ENCODE data around the gene FRS2.

Gene FRS2

DNA sequence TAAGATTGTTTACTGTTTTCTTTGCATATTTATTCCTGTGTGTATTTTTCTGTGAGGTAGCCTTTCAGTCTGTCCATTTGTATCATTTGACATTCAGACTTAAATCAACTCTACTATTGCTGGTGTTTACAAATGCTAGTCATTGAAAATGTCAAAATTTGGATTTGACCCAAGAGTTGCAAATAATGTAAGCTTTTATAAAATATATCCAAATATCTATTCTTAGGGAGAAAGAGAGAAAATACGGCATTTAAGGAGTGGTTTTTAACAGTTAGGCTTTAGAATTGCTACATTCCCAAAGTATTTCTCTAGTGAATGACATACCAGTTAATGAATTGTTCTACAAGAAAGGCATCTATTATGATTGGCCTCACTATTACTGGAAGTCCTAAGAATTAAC is 37.9 kb downstream of the FRS2 start:
- no peak for DNase-seq

DNA sequence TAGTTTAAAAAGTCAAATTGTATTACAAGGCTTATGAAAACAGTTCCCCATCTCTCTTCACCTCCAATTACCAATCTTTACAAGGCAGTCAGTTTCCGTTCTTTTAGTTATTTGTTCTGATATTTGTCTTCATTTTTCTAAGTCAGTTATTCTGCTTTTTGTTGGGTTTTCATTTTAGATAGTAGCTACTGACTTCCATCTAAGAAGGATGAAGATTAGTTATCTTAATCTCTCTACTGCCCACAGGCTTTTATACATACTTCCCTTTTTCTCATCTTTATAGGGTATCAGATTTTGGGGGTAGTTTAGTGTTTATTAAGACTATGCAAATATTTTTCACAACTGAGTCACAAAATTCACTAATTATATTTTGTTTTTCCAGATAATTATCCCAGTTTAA is 38.4 kb downstream of the FRS2 start:
- DNase-seq, result peak in 1 of 2 experiments; percentile 10

DNA sequence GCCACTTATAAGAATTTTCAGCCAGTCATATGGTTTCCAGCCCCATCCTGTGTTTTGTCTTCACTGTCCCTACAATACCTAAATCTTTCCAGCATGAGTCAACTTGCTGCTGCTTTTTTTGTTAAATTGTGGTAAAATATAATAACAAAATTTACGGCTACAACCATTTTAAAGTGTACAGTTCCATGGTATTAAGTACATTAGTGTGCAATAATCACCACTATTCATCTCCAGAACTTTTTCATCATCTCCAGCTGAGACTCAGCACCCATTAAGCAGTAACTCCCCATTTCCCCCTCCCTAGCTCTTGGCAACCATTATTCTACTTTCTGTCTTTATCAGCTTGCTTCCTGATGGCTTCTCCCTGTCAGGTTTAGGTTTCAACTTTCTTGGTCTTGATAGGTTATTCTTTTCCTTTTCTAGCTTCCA is 39.1 kb downstream of the FRS2 start:
- DNase-seq, result no peak

DNA sequence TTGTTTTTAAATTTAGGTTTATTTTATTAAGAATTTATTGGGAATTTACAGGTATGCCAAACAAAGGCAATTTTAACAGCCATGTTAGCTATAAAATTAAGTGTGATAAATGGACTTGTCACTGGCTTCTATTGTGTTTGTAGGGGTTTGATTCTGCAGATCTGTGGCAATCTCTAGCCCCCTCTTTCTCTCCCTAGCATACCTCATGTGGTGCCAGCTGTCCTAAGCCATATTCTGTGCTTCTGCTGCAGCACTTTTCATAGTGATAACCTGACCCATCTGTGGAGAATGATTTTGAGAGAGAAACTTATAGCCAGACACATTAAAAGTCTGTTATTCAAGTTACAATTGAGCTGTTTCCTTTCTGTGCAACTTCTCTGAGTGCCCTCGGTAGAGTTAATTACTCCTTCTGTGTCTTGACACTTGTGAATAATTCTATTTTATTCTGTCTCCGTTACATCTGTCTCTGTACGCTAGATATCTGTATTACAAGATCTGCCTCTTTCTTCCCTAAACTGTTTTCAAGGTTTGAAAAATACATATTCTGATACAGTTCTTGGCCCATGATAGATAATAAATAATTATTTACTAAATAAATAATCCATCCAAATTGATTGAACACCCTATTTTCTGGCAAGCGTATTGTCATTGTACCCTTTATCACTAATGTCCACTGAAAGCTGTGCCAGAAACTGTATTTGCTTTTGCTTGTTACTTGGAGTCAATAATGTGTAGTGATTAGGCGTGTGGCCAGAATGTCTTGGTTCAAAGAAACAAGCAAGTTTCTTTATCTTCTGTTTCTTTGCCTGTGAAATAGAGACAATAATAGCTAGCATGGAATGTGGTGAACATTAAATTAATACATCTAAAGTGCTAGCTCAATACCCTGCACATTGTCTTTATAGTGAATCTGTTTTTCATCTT is 40.0 kb downstream of the FRS2 start:
- DNase-seq, result no peak

DNA sequence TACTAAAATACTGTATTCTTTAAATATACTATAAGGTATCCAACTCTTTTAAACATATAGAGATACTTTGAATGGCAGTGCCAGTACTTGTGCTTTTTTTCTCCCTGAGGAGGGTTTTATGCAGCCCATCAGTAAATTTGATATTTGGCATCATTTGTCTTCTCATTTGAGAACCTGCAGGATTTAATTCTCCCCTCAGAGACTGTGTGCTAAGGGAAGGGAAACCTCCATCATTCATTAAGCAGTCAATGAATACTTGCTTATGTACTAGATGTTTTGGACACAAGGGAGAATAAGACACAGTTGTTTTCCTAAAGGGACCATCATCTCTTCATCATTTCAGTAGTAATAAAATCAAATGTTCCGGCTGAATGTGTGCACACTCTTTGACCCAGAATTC is 40.8 kb downstream of the FRS2 start:
- DNase-seq, result no peak

DNA sequence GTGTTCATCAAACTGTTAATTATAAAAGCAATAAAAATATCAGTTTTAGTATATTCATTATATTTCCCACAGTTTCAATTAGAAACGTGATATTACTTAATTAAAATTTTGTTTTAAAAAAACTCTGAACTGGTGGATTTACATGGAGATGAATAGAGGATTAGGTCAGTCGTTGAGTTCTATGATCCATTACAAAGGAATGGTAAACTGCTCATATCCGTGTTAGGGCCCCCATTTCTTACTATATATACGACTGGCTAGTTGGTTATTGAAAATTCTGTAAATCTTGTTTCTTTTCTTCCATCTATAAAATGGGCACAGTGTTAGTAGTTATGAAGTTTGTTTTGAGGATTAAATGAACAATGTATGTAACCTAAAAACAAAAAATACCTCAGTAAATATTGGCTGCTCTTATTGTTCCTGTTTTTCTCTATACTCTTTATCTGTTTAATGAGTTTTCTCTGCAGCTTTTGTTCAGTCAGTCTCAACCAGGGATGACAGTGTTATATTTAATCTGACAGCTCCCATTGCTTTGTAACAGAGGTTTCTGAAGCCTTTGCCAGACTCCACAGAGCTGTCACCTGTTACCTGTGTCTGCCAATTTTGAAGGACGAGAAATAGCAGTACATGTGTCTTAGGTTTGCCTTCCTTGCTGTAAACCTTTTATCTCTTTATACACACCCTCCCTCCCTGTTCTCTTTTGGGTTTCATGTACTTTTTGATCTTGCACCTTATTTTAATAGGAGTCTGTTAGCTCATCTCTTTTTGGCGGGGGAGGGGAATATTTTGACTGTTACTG is 41.5 kb downstream of the FRS2 start:
- DNase-seq, result no peak

DNA sequence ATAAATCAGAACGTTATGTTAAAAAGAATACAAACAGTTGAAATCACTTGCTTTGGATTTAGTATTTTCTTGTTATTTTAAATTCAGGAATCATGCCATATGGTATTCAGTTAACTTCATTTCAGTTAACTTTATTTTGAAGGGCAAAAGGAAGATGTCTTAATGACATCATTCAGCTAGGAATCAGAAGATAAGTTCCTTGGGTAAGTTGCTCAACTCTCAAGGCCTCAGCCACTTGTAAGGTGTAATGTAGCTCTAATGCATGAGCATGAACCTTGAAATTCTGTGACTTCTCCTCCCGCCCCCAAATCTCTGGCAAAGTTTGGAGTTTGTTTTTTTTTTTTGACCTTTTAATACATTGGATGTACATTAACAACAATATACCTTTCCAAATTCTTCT is 42.6 kb downstream of the FRS2 start:
- no peak for DNase-seq

DNA sequence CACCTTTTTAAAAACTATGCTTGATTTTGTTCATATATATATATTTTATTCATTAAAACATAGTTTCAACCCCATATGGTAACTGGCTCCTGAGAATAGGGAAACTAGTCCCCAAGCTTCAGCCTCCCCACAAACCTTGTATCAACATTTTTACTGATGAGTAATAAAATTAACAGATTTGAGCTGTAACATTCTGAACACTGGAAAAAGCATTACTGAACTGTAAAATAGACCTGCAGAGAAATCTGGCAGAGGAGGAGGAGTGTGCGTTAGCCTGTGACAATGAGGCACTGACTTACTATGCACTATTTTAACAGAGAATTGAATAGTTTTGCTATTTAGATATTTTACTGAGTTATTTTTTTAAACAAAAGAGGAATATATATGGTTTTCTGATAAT is 43.1 kb downstream of the FRS2 start:
- no peak for DNase-seq

DNA sequence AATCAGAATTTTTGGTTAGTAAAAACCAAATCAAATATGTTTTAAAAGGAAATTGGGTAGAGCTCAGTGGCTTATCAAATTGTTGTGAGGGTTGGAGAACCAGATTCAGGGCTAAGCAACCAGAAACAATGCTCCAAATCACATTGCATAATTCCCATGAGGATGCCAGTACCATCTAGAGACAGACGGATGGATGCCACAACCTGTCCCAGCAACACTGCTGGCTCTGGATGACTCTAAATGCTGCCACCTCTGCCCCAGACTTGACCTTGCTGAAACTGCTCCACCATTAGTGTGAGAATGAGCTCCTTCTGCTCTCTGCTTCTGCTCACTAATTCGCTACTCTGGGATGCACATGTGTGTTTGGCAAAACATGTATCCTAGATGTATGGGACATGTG is 43.9 kb downstream of the FRS2 start:
- no peak for DNase-seq

DNA sequence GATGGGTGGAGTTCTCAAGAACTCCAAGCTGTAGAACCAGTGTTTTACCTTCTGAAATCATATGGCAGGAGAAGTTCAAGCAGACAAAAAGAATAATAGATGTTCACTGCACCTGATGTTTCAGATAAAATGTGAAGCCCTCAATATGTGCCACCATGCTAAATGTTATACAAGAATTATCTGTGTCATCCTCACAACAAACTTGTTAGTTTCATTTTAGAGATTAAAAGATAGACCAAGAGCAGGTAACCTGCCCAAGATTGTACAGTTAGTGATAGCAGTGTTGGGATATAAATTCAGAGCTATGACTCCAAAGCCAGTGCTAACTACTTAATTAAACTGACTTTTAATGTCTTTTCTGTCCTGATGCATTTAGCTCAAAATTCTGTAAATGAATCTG is 44.7 kb downstream of the FRS2 start:
- no peak for DNase-seq

DNA sequence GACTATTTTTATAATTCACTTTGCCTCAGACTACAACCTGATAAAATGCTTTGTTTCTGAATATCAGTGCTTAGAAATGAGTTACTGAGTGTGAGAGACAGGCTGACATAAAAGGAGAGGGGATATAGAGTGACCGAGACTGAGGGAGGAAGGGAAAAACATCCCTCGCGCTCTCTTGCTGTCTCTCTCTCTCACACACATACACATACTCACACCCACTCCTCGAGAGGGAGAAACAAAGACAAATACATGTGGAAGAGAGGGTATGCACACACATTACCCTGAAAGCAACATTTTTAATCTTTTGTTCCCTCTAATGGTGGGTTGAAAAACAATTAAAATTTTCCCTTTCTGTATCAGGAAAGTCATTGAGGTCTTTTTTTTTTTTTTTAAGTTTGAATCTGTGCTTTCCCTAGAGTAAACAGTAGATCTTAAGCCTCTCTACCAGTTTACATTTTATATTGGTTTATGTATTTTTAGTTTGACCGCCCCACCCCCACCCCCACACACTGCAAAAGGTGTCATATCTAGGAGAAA is 45.3 kb downstream of the FRS2 start:
- no peak for DNase-seq

DNA sequence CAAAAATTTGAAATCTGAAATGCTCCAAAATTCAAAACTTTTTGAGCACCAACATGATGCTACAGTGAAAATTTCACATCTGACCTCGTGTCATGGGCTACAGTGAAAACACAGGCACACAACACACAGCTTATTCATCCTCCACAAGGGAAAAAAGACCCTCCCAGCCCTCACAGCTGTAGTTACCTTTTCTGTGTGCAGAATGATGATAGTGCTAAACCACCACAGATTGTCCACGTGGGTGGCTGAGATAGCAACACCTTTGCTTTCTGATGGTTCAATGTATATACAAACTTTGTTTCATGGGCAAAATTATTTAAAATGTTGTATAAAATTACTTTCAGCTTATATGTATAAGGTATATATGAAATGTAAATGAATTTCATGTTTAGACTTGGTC is 46.8 kb downstream of the FRS2 start:
- DNase-seq, result no peak

DNA sequence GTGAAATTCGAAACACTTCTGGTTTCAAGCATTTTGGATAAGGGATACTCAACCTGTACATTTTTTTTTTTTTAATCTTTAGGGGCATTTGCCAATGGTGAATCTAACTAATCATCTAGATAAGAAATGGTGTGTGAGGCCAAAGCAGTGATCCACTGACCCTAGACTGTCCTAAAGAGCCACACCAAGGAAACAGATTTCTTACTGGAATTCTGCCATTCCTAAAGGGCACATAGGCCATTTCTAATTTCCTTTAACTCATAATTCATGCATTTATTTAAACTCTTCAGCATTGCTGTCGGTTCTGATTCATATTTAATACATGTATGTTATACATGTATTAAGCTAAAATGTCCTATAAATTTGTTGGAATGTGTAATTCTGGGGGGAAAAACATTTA is 47.2 kb downstream of the FRS2 start:
- no peak for DNase-seq

DNA sequence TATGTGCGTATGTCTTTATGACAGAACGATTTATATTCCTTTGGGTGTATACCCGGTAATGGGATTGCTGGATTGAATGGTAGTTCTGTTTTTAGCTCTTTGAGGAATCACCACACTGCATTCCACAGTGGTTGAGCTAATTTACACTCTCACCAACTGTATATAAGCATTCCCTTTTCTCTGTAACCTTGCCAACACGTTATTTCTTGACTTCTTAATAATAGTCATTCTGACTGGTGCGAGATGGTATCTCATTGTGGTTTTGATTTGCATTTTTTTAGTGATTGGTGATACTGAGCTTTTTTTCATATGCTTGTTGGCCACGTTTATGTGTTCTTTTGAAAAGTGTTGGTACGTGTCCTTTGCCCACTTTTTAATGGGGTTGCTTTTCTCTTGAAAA is 49.7 kb downstream of the FRS2 start:
- no peak for DNase-seq

DNA sequence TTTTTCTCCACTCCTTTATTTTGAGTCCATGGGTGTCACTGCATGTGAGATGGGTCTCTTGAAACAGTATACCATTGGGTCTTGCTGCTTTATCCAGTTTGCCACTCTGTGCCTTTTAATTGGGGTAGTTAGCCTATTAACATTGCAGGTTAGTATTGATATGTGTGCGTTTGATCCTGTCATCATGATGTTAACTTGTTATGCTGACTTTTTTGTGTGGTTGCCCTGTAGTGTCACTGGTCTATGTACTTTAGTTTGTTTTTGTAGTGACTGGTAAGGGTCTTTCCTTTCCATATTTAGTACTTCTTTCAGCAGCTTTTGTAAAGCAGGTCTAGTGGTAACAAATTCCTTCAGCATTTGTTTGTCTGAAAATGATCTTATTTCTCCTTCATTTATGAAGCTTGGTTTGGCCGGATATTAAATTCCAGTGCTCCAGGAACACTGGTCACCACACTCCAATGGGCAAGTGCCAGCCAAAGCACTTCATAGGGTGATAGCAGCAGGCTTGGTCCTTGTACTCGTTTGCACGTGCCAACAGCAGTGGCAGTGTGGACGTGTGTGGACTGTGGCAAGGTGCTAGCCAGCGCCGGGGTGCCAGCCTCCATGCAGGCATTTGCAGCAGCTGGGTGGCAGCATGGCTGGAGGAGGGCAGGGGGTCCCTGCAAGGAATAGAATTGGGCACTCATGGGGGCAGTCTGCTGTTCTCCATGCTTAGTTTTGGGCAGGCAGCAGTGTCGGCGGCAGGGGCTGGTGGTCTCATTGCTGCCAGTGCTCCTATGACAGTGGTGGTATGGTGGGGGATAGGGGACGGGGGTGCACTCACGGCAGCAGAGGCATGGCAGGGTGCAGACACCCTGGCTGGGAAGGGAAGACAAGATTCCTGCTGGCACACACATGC is 53.5 kb downstream of the FRS2 start:
- no peak for DNase-seq

DNA sequence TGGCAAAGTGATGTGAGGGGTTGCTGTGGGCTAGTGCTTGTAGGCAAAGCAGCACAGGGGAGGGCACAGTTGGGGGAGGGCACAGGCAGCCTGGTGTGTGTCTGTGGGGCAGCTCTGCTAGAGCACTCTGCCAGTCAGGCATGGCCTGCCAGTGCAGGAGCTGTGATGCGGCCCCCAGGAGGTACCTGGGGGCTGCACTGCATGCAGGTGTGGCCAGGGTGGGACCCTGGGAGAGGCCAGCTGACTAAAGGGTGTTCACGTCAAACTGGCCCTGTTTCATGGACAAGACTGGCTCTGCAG is 54.1 kb downstream of the FRS2 start:
- DNase-seq, result no peak

DNA sequence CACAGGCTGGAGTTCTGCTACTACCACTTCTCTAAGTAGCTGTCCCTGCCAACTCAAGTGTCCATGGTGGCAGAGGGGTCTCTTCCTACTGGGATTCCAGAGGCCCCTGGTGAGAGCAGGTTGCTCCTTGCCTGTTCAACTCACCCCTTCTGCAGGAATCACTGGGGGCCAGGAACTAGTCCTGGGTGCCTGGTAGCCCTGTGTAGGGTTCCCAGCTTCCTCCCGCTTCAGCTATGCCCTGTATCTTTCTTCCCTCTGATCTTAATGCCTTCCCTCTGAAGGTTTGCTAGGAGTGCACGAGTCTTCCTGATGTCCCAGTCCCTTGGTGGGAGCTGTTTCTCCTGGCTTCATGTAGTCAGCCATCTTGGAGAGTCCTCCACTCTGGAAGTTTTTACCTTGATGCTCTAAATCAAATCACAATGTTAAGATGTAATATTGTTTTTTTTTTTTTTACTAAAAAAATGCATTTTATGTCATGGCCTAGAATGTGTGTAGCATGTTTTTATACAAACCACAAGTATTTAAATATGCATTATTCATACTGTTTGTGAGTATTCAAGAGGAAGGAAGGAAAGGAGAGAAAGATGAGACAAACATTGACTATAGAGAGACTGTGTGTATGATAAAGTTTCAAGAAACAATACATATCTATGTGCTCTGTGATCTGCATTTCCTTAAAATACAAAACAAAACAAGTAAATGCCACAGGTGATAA is 54.7 kb downstream of the FRS2 start:
- DNase-seq, result no peak

DNA sequence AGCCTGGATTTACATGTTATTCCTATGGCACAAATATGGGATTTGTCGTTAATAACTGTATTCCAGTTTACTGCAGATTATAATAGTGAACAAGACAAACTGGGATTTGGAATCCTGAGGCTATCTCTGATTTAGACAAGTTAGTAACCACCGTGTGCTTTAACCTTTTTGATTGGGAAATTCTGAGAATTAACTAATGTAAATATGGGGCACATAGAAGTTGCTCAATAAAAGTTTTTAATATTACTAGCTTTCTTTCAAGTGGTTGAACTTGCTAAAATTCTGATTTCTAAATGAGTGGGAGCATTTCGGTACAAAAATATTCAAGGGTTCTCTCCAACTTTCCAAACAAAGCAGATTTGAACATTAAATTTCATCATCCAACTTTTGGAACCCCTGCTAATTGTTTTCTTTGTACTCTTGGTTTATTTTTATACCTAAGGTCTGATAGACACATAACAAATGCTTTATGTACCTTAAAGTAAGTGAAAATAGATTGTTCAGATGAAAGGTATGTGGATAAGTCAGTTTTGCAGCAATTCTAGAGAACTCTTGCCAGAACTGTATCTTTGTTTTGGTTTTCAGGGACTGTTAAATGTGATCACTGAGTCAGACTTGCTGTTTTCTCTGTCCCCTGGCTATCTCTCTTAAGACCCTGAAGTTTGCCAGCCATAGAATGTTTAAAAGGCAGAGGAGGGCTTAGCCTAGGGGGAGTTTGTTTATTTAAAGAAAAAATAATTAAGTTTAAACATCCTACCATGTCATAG is 57.5 kb downstream of the FRS2 start:
- no peak for DNase-seq

DNA sequence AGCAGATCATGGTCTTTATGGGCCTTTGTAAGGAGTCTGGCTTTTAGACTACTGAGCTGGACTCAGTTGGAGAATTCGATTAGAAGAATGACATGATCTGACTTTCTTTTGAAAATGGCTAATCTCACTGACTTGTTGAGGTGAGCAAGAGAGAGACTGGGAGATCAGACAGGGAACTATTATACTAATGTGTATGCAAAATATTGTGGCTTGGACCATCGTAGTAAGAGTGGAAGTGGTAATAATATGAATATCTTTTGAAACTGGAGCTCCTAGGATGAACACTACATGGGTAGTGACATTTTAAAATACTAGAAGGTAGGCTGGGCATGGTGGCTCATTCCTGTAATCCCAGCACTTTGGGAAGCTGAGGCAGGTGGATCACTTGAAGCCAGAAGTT is 58.8 kb downstream of the FRS2 start:
- DNase-seq, result no peak

DNA sequence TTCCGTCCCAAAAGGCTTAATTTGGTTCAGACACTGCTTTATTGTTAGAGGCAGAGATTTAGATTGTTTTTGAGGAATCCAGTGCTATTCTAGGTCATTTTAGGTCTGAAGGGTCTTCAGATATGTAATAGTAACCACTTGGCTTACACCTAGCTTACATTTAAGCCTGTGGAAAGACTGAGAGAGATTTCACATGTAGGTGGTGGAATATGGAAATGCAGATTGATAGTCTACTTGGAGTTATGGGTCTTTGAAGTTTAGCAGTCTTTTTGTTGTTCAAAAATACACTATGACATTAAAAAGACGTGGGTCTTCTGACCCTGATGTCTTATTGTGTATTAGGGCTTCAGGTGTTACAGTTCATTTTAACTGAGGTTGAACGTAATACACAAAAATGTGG is 63.7 kb downstream of the FRS2 start:
- DNase-seq, result no peak

DNA sequence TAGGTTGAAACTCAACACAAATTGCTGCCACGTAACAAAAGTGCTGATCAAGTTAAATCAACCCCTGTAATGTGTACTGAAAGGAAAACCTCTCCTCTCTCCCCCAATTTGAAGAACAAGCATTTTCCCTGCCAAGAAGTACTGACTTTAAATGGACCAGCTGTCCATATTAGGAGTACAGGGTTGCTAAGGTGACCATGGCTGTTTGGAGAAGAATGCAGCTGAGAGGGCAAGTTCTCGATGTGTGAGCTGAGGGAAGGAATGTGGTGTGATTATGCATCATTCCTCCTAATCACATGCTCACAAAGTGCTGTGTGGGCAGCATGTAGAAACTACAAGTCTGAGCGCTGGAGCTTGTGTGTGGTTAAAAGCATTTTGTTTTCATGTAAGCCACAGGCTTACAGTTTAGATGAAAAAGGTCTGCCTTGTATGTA is 64.2 kb downstream of the FRS2 start:
- no peak for DNase-seq

DNA sequence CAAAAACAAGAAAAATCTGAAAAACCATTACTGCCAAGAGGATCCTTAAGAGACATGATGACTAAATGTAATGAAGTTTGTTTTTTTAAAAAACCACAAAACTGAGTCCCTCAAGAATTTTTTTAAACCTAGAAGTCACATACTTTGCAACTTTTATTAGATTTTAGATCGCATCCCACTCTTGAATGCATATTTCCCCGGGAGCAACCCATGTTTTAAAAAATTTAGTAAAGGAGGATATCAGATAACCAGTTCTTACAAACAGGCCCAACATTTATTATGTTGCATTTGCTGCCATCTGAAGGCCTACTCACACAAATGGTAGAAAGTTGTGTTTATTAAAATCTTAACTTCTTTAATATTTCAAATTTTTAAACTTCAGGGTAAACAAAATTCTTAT is 70.8 kb downstream of the FRS2 start:
- no peak for DNase-seq
